Amniotic stem cell (primary cell): ENCODE results near the gene PUDP.

Source experiments
- DNase-seq: peaks from one replicate; lab custom pipeline; 2025; lab: John Stamatoyannopoulos, UW

PUDP gene

GRCh38 chrX:7072856-7073255 lies 75.1 kb downstream of the PUDP start:
- DNase-seq, result no peak

GRCh38 chrX:7071390-7071789 lies 76.6 kb downstream of the PUDP start:
- DNase-seq, result no peak

- DNase-seq, result no peak
Measured at GRCh38 chrX:7069556-7069955, 78.4 kb downstream of the PUDP start.

- DNase-seq, result no peak
Measured at GRCh38 chrX:7068939-7069367, 79.0 kb downstream of the PUDP start.

- no peak for DNase-seq
Measured at GRCh38 chrX:7067256-7067655, 80.7 kb downstream of the PUDP start.

- DNase-seq, result no peak
Measured at GRCh38 chrX:7065473-7065872, 82.5 kb downstream of the PUDP start.

GRCh38 chrX:7062903-7063302 lies 85.0 kb downstream of the PUDP start:
- DNase-seq, result no peak

- no peak for DNase-seq
Measured at GRCh38 chrX:7062276-7062675, 85.7 kb downstream of the PUDP start.

GRCh38 chrX:7061429-7061828 lies 86.5 kb downstream of the PUDP start:
- no peak for DNase-seq

GRCh38 chrX:7060444-7060843 lies 87.5 kb downstream of the PUDP start:
- DNase-seq, result no peak

GRCh38 chrX:7059859-7060258 lies 88.1 kb downstream of the PUDP start:
- no peak for DNase-seq

- DNase-seq, result no peak
Measured at GRCh38 chrX:7059214-7059838, 88.6 kb downstream of the PUDP start.

GRCh38 chrX:7055386-7056137 lies 92.4 kb downstream of the PUDP start:
- DNase-seq, result no peak

- DNase-seq, result no peak
Measured at GRCh38 chrX:7054219-7055216, 93.4 kb downstream of the PUDP start.

- no peak for DNase-seq
Measured at GRCh38 chrX:7052541-7052940, 95.4 kb downstream of the PUDP start.

GRCh38 chrX:7050271-7050670 lies 97.7 kb downstream of the PUDP start:
- DNase-seq, result no peak

- no peak for DNase-seq
Measured at GRCh38 chrX:7047951-7048350, 100.0 kb downstream of the PUDP start.

GRCh38 chrX:7045238-7045955 lies 102.6 kb downstream of the PUDP start:
- DNase-seq, result no peak

- DNase-seq, result peak; percentile 31
Measured at GRCh38 chrX:7043796-7044433, 104.0 kb downstream of the PUDP start.

- DNase-seq, result no peak
Measured at GRCh38 chrX:7028246-7028645, 119.7 kb downstream of the PUDP start.

GRCh38 chrX:7027071-7027470 lies 120.9 kb downstream of the PUDP start:
- no peak for DNase-seq
